Colon (tissue), 2 donors: Measurements from ENCODE around the gene COL23A1.
"Not testable (repeated sequence)": the region's sequence is repeated elsewhere in the genome, so short reads cannot be mapped to it uniquely, and the experiment has no call there.

Experiments
- FAIRE-seq: peaks from 2 replicates; lab custom pipeline; 2012; peaks lifted over from hg19 to GRCh38; lab: Jason Lieb, UNC
- donor health status: control.
- donor health status: control.

COL23A1 gene

DNA sequence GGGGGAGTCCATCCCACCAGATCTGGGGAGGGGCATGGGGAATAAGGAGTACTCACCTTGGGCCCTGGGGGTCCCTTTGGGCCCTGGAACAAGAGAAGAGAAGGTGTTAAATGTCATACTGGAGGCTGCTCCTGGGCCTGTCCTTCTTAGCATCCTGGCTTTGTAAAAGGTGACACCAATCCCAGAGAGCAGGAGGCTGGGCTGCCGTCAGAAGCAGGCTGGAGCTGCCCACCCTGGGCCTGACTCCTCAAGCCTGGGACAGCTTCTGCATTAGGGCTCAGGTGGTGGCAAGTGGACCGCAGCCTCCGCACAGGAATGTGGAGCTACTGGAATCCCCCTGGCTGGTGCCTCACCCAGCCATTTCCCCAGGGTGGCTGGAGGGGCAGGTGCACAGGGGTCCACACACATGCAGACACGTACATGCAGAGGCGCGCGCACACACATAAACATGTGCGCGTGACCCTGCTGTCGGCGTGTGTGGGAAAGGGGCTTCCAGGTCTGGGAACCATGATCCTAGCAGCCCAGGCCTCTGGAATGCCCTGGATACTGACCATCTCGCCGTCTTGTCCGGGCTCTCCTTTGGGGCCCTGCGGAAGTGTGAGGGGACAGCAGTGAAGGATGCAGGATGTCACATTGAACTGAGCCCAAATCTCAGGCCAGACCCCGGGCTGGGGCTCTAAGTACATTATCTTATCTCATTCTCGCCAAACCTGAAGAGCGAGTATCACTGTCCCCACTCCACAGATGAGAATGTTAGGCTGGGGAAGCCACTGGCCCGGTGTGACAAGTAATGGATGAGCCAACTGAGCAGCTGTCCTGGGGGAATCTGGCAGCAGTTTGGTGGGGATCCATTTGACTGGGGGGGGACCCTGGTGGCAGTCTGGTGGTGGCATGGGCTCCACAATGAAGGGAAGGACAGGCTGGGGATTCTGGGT, 328.3 kb downstream of the COL23A1 start:
- FAIRE-seq: no peak

- no peak for FAIRE-seq
These were observed 330.3 kb downstream of the COL23A1 start for GRCh38 chr5:178259623-178260536.

- no peak for FAIRE-seq
These were observed 332.5 kb downstream of the COL23A1 start for GRCh38 chr5:178257650-178258049.

DNA sequence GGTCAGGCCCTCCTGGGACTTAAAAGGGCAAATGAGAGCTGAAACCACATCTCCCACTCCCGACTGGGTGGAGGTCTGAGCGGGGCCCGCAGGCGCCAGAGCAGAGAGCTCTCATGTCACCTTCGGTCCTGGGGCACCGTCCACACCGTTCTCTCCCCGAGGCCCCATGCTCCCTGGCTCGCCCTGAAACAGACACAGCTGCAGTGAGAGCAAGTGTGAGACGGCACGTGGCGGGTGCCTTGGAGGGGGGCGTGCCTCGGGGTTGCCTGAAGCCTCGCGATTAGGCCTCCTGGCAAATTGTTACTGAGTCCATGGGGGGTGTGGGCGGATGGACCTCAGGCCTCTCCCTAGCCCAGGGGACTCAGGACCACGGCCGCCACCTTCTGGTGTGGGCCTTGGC, 333.4 kb downstream of the COL23A1 start:
- FAIRE-seq: no peak

DNA sequence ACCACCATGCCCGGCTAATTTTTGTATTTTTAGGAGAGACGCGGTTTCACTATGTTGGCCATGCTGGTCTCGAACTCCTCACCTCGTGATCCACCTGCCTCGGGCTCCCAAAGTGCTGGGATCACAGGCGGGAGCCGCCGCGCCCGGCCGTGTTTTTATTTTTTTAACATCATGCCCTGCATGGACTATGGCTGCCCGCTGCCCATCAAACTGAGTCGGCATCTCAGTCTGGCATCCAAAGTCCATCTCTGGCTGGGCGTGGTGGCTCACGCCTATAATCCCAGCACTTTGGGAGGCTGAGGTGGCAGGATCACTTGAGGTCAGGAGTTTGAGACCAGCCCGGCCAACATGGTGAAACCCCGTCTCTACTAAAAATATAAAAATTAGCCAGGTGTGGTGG, 336.6 kb downstream of the COL23A1 start:
- FAIRE-seq: not testable (repeated sequence)

- no peak for FAIRE-seq
These were observed 337.9 kb downstream of the COL23A1 start for GRCh38 chr5:178252258-178252657.

DNA sequence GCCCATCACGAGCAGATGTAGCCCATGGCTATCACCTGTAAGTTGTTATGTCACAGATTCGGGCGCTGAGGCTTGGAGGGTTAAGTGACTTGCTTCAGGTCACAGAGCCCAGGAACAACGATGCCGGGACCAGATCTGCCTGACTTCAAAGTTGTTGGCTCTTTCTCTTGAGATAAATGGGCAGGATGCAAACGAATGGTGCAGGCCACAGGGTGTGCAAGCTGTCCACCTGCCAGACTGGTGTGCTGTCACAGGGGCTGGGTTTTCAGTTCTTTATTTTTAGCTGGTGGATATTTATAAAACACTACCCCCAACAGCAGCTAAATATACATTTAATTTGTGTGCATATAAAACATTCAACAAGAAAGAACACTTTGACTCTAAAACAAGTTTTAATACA, 339.9 kb downstream of the COL23A1 start:
- no peak for FAIRE-seq

DNA sequence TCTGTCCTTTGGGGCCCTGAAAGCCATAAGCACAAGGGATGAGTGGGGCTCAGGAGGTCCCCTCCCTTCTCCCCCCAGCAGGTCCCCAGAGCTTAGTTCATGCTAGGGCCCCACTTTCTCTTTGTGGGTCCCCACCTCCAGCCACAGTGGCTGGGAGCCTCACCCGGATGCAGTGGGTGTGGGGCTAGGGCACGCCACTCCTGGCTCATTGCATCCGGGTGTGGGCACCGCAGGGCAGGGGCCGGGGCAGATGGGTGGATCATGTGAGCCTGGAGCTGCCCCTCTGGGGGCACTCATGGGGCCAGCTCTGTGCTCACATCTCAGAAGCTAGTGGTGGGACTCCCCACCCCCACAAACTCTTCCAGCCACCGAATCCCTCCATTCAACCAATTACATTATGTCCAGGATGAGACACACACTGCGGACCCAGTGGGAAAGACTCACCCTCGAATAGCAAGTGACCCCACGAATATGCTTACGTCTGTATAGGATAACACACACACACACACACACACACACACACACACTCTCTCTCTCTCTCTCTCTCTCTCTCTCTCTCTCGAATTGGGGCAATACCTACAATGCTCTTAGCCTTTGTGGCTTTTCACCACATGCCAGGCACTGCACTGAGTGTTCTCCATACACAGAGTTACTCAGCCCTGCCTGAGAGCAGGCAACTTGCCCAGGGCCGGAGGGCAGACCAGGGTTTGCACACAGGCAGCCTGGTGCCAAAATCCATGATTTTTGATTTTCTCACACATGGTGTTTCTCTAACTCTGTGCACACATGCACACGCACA, 340.8 kb downstream of the COL23A1 start:
- no peak for FAIRE-seq

- no peak for FAIRE-seq
These were observed 341.4 kb downstream of the COL23A1 start for GRCh38 chr5:178248750-178249149.

DNA sequence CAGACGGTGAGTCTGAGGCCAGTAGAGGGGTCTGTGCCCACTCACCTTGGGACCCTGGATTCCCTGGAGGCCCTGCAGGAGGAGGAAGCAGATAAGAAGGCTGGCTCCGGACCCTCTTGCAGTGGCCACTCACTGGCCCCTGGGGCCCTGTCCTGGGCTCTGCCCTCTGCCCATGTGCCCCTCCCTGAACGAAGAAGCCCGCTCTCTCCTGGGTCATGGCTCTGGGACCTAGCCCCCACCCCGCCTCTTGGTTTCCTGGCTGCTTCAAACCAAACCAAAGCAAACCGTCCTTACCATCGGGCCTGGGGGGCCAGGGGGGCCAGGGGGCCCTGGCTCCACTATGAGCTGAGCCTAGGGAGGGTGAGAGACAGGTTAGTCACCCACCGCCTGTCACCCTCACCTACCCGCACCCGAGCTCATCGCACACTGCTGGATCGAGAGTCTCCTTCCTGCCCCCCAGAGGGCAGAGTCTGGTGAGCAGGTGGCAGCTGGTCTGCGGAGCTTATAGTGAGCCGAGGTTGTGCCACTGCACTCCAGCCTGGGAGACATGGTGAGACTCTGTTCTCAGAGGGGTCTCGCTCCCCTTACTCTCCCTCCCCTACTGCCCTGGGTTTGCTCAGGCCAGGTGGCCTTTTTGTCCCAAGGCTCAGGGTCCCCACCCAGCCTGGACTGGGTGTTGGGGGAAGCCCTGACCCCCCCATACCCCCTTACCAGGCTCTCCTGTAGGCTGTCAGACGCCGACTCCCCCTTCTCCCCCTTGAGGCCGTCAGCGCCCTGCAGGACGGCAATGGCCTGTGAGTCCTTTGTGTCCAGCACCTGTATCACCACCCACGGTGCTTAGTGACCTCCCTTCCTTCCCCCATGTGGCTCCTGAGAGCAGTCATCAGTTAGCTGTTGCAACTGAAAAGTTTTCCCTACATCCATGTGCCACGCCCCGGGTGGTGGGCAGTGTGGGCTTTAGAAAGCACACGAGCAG, 342.4 kb downstream of the COL23A1 start:
- FAIRE-seq: no peak

DNA sequence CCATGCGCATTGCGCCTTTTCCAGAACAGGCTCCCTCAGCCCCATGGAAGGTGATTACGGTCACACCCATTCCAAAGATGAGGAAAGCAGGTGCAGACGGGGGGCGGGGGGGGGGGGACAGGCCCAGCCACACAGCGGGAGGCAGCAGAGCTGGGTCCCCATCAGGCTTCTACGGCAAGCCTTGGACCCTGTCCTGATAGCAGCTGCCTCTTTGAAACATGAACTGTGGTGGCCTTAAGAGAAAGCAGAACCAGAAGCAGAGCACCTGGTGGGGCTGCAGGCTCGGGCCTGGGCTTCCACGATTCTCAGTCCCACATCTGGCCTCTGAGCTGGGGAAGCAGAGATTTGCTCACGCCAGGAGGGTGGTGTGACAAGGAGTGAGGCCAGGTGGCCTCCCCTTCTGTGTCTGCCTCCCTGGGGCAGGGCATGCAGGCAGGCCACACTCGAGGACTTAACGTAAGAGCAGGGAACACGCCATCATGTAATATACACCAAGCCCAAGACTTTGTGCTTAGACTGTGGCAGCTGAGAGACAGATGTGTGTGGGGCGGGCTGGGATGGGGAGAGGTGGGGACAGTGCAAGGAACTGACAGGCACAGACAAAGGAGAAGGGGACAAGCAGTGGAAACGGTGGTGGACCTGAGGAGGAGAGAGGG, 343.4 kb downstream of the COL23A1 start:
- no peak for FAIRE-seq

DNA sequence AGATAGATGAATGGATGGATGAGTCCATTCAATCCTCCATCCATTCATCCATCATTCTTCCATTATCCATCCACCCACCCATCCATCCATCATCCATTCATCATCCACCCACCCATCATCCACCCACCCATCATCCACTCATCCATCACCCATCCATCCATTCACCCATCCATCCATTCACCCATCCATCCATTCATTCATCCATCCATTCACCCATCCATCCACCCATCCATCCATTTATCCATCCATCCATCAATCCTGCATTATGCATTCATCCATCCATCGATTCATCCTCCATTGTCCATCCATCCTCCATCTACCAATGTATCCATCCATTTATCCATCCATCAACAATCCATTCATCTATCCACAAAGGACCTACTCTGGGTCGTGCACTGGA, 344.8 kb downstream of the COL23A1 start:
- no peak for FAIRE-seq

DNA sequence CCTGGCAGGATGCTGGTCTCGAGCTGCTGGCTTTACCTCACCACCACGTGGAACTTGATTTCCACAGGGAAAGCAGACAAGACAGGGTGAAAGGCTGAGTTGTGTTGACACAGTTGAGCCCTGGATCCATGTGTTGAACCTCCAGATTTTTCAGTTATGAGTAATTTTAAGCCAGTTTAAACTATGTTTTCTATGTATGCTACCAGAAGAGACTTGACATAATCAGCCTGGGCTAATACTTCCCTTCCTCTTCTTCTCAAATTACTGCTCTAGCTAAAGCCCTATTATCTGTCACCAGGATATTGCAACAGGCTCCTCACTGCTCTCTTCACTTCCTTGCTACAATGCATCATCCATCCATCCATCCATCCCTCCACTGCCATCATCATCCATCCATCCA, 345.6 kb downstream of the COL23A1 start:
- no peak for FAIRE-seq

GRCh38 chr5:178242416-178242815, 347.8 kb downstream of the COL23A1 start:
- no peak for FAIRE-seq

DNA sequence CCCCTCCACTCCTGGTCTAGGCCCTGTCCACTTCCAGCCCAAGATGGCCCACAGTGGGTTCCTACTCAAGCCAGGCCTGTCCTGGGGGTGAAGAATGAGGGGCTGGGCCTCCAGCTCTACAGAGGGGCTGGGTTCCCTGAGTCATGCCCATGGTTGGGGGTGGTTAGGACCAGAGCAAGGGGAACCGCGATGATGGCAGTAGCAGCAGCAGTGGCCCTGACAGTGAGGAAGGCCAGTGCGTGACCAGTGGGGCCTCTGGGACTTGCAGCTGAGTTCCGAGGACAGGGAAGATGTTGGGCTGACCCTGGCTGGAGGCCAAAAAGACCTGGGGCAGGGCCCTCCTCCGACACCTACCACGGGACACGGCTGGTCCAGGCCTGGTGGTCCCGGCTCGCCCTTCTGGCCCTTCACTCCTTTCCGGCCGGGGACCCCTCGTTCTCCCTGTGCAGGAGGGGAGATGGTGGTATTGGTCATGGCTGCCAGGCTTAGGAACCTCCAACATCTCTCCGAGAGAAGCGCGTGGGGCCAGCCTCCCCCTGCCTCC, 348.4 kb downstream of the COL23A1 start:
- no peak for FAIRE-seq

DNA sequence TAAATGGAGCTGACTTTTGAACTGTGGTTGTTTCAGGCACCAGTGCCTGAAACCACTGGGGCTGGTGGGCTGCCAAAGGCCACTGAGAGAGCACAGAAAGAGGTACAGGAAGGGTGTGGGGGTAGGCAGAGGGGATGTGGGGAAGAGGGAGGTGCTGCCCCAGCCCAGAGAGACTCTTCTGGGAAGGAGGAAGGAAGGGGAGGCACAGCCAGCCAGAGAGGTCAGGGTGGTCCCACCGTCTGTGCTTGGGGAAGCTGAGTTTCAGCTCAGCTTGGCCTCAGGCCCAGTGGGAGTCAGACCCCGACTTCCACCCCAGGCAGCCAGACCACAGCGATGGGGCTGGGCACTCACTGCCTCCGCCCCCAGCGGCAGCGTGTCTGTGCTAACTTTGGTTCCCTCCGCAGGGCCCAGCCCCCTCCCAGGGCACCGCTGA, 348.9 kb downstream of the COL23A1 start:
- no peak for FAIRE-seq

DNA sequence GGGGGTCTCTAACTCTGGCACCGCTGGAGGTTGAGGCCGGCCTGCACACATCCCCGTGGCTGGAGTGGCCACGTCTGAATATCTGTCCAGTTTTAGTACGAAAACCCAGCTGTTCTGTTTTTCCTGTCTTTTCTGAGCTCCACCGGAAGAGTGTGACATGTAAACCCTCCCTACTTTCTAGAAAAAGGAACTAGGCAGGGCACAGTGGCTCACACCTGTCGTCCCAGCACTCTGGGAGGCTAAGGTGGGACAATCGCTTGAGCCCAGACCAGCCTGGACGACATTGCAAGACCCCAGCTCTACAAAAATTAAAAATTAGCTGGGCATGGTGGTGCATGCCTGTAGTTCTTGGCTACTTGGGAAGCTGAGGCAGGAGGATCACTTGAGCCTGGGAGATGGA, 349.4 kb downstream of the COL23A1 start:
- no peak for FAIRE-seq

GRCh38 chr5:178240341-178240741, 349.9 kb downstream of the COL23A1 start:
- FAIRE-seq: no peak

GRCh38 chr5:178239626-178240301, 350.4 kb downstream of the COL23A1 start:
- not testable (repeated sequence) for FAIRE-seq
